Ectodermal cell (in vitro differentiated cells): ENCODE data around the gene MPLKIP.

Source experiments
- H3K27ac ChIP-seq: 2 replicates; pipeline ENCODE4 v1.7.0; 2013; ENCODE audit warnings: mild to moderate bottlenecking, low read depth, low read length; ENCODE audit not compliant: insufficient read depth, poor library complexity, severe bottlenecking
- H3K27me3 ChIP-seq: 2 replicates; pipeline ENCODE4 v1.7.0; 2013; ENCODE audit warnings: mild to moderate bottlenecking, low read length; ENCODE audit not compliant: insufficient read depth, control insufficient read depth, poor library complexity, severe bottlenecking
- H3K36me3 ChIP-seq: one replicate; pipeline ENCODE4 v1.7.0; 2013; ENCODE audit warnings: low read length; ENCODE audit not compliant: control insufficient read depth, insufficient read depth
- H3K4me1 ChIP-seq: one replicate; pipeline ENCODE4 v1.7.0; 2013; ENCODE audit warnings: low read length; ENCODE audit not compliant: control insufficient read depth, insufficient read depth
- H3K4me3 ChIP-seq: 2 replicates; pipeline ENCODE4 v1.7.0; 2013; ENCODE audit warnings: low read depth, low read length, control low read depth; ENCODE audit not compliant: insufficient read depth
- H3K9me3 ChIP-seq: 2 replicates; pipeline ENCODE4 v1.7.0; 2013; ENCODE audit warnings: mild to moderate bottlenecking, low read length, moderate library complexity; ENCODE audit not compliant: control insufficient read depth
- WGBS, 2 experiments: methylation state at CpG; one replicate each; pipeline ENCODE4 v1.1.7; 2013; ENCODE audit warnings: missing lambda C conversion rate in 2 of 2; 5-methylcytosine and 5-hydroxymethylcytosine counted together

MPLKIP gene

GRCh38 chr7:40101201-40101600 is 33.2 kb downstream of the MPLKIP start:
- Histone ChIP-seq H3K4me1 (no peaks in the 10 kb centered on the region), H3K27ac (no peak overlapping the region), H3K9me3 (no peaks in the 10 kb centered on the region), H3K36me3 (no peaks in the 10 kb centered on the region), H3K4me3 (no peak overlapping the region), H3K27me3 (no peaks in the 10 kb centered on the region)
- WGBS, 2 experiments, result 83 to 96% methylated on average over 2 to 3 of the region's 3 CpGs

- Histone ChIP-seq H3K9me3 (no peaks in the 10 kb centered on the region), H3K4me1 (no peaks in the 10 kb centered on the region), H3K36me3 (peaks cover under 1% of the 10 kb centered on the region), H3K27me3 (no peaks in the 10 kb centered on the region), H3K4me3 (no peak overlapping the region), H3K27ac (no peak overlapping the region)
- WGBS, 2 experiments, result 90 to 94% methylated on average over 3 to 4 of the region's 4 CpGs
Measured at GRCh38 chr7:40099837-40100236, 34.6 kb downstream of the MPLKIP start.

GRCh38 chr7:40098810-40099209 is 35.6 kb downstream of the MPLKIP start:
- Histone ChIP-seq H3K27ac (no peak overlapping the region), H3K27me3 (no peaks in the 10 kb centered on the region), H3K4me1 (no peaks in the 10 kb centered on the region), H3K36me3 (peaks cover 10% of the 10 kb centered on the region), H3K4me3 (no peak overlapping the region), H3K9me3 (no peaks in the 10 kb centered on the region)

GRCh38 chr7:40097728-40098127 is 36.7 kb downstream of the MPLKIP start:
- Histone ChIP-seq H3K4me3 (no peak overlapping the region), H3K36me3 (peaks cover 19% of the 10 kb centered on the region), H3K27me3 (no peaks in the 10 kb centered on the region), H3K4me1 (no peaks in the 10 kb centered on the region), H3K27ac (no peak overlapping the region), H3K9me3 (no peaks in the 10 kb centered on the region)
- 83 to 86% methylated on average over 2 of the region's 2 CpGs for WGBS, 2 experiments

GRCh38 chr7:40095695-40096327 is 38.6 kb downstream of the MPLKIP start:
- 60% methylated on average over 1 of the region's 1 CpG; no CpG with 5 or more reads in 1 of the 2 experiments for WGBS, 2 experiments
- Histone ChIP-seq H3K27ac (no peak overlapping the region), H3K36me3 (peaks cover 20% of the 10 kb centered on the region), H3K4me3 (no peak overlapping the region), H3K27me3 (no peaks in the 10 kb centered on the region), H3K4me1 (no peaks in the 10 kb centered on the region), H3K9me3 (no peaks in the 10 kb centered on the region)

- no peaks in the 10 kb centered on the region for H3K4me1 ChIP-seq
- H3K36me3 ChIP-seq, result peaks cover 20% of the 10 kb centered on the region
- no peaks in the 10 kb centered on the region for H3K27me3 ChIP-seq
- H3K27ac ChIP-seq, result no peak overlapping the region
- WGBS, 2 experiments, result 94 to 100% methylated on average over 1 of the region's 1 CpG
- H3K9me3 ChIP-seq, result no peaks in the 10 kb centered on the region
- H3K4me3 ChIP-seq, result no peak overlapping the region
Measured at GRCh38 chr7:40095230-40095629, 39.2 kb downstream of the MPLKIP start.

- Histone ChIP-seq H3K4me1 (no peaks in the 10 kb centered on the region), H3K27me3 (no peaks in the 10 kb centered on the region), H3K9me3 (no peaks in the 10 kb centered on the region), H3K4me3 (no peak overlapping the region), H3K27ac (no peak overlapping the region), H3K36me3 (peaks cover 20% of the 10 kb centered on the region)
- 94 to 96% methylated on average over 7 of the region's 8 CpGs for WGBS, 2 experiments
Measured at GRCh38 chr7:40093631-40094350, 40.6 kb downstream of the MPLKIP start.

GRCh38 chr7:40092182-40092581 is 42.2 kb downstream of the MPLKIP start:
- no peaks in the 10 kb centered on the region for H3K27me3 ChIP-seq
- H3K4me3 ChIP-seq, result no peak overlapping the region
- 97 to 100% methylated on average over 1 to 2 of the region's 2 CpGs for WGBS, 2 experiments
- H3K9me3 ChIP-seq, result no peaks in the 10 kb centered on the region
- H3K27ac ChIP-seq, result no peak overlapping the region
- H3K4me1 ChIP-seq, result no peaks in the 10 kb centered on the region
- peaks cover 27% of the 10 kb centered on the region for H3K36me3 ChIP-seq

GRCh38 chr7:40077849-40078248 is 56.6 kb downstream of the MPLKIP start:
- Histone ChIP-seq H3K4me3 (no peak overlapping the region), H3K27me3 (no peaks in the 10 kb centered on the region), H3K9me3 (no peaks in the 10 kb centered on the region), H3K36me3 (no peaks in the 10 kb centered on the region), H3K27ac (no peak overlapping the region), H3K4me1 (no peaks in the 10 kb centered on the region)
- 100% methylated on average over 1 to 2 of the region's 3 CpGs for WGBS, 2 experiments
